GM18520 (cell line): Measurements from ENCODE around the gene COA8.
A peak's percentile ranks its signal among the peaks of the same experiment; 100 is the strongest.

Experiments used
- ATAC-seq: cut with Tn5 transposase; IDR thresholded peaks from one replicate; pipeline ENCODE4 v1.9.1; 2021; ENCODE audit not compliant: unreplicated experiment

Gene COA8

GRCh38 chr14:103562429-103563225, at the start of gene COA8, which contains the start of gene BAG5:
Gene COA8 (plus strand): TSS chr14:103562960. CDS start chr14:103563002, 42 bp downstream.
Gene BAG5 (minus strand): TSS chr14:103562657. CDS start chr14:103561164, 1,493 bp downstream.
- ATAC-seq, result peak; percentile 73

- ATAC-seq, result no peak
Observed at GRCh38 chr14:103514596-103515421, 48.0 kb upstream of the COA8 start.

GRCh38 chr14:103516426-103517173, 46.2 kb upstream of the COA8 start:
- ATAC-seq, result no peak

GRCh38 chr14:103517174-103517566, 45.6 kb upstream of the COA8 start:
- ATAC-seq, result no peak

GRCh38 chr14:103517721-103518421, 44.9 kb upstream of the COA8 start:
- ATAC-seq, result no peak

- no peak for ATAC-seq
Observed at GRCh38 chr14:103518422-103519042, 44.2 kb upstream of the COA8 start.

GRCh38 chr14:103519043-103519836, 43.5 kb upstream of the COA8 start:
- no peak for ATAC-seq

GRCh38 chr14:103519837-103520212, 42.9 kb upstream of the COA8 start:
- no peak for ATAC-seq

GRCh38 chr14:103520269-103520656, 42.5 kb upstream of the COA8 start:
- no peak for ATAC-seq

- ATAC-seq, result no peak
Observed at GRCh38 chr14:103520657-103521437, 41.9 kb upstream of the COA8 start.

- no peak for ATAC-seq
Observed at GRCh38 chr14:103521438-103521950, 41.3 kb upstream of the COA8 start.

GRCh38 chr14:103521951-103522563, 40.7 kb upstream of the COA8 start:
- no peak for ATAC-seq

GRCh38 chr14:103522649-103523574, 39.8 kb upstream of the COA8 start, which contains the start of gene CKB:
Gene CKB (minus strand): TSS chr14:103522830. CDS start chr14:103522493, 337 bp downstream.
- no peak for ATAC-seq

- no peak for ATAC-seq
Observed at GRCh38 chr14:103523575-103523954, 39.2 kb upstream of the COA8 start.

- ATAC-seq, result no peak
Observed at GRCh38 chr14:103524002-103524935, 38.5 kb upstream of the COA8 start.
